CD4-positive, alpha-beta T cell treated with Interleukin-6 for 4 hours (primary cell): ENCODE measurements around the gene CAPG.
A peak's percentile ranks its signal among the peaks of the same experiment; 100 is the strongest.

Source experiments
- DNase-seq: peaks from one replicate; pipeline ENCODE4 v3.0.0-alpha.2; 2020; ENCODE audit warnings: mixed read lengths

Gene CAPG

GRCh38 chr2:85354286-85355072 is 55.7 kb downstream of the CAPG start, which contains the start of the genes ELMOD3 and RETSAT:
ELMOD3 (plus strand) TSS chr2:85354769; CDS start chr2:85357199, 2,430 bp downstream.
RETSAT (minus strand) TSS chr2:85354528; CDS start chr2:85354507, 21 bp downstream.
- peak; percentile 96 for DNase-seq

- DNase-seq, result no peak
Observed at GRCh38 chr2:85353876-85354285, 56.3 kb downstream of the CAPG start.

GRCh38 chr2:85347599-85347998 is 62.6 kb downstream of the CAPG start:
- no peak for DNase-seq
